ENCODE data around the gene SFXN5. TPM values are rescaled to one million over a fixed set of nuclear protein-coding genes. Genes with fewer than 3 reads are reported as not detected.

SFXN5 gene
- total and polyA plus RNA-seq, 3 donors from 2014 or later = 24.0 to 32.2 (median 25.4) TPM

- intact Hi-C loops (cut with DNase I; ENCODE audit: low total_unique reads) = no loop called here
- Histone ChIP-seq H3K27me3 (no peaks in the 10 kb centered on the region), H3K27ac (no peak overlapping the region), H3K36me3 (ENCODE audit: low read depth, missing control alignments) (no peaks in the 10 kb centered on the region), H3K4me3 (no peak overlapping the region), H3K4me1 (peaks cover 12% of the 10 kb centered on the region), H3K9me3 (no peaks in the 10 kb centered on the region)
- DNase-seq = peak; percentile 75
- 40 to 43% methylated on average over 10 to 11 of the region's 11 CpGs for WGBS, 2 donors
- peak; percentile 50 to 71 (median 62) for TF ChIP-seq CTCF (IDR thresholded peaks at IDR 0.05)
- no peak for TF ChIP-seq POLR2A (IDR thresholded peaks at IDR 0.05)
Measured at GRCh38 chr2:72892506-72893173, 178.9 kb downstream of the SFXN5 start.

Other genes starting within 250 kb of the SFXN5 start
- gene EXOC6B, start 245.7 kb downstream of the SFXN5 start, total RNA-seq = 10 to 100 TPM; 27.7 to 45.2 TPM
- gene EXOC6B, start 245.7 kb downstream of the SFXN5 start, polyA plus RNA-seq (ENCODE audit: insufficient read depth, low read depth, low replicate concordance) = 31.7 TPM
- 10 to 100 TPM; 21.7 to 27.6 TPM for gene SPR, start 184.3 kb downstream of the SFXN5 start, total RNA-seq
- gene SPR, start 184.3 kb downstream of the SFXN5 start, polyA plus RNA-seq (ENCODE audit: insufficient read depth, low read depth, low replicate concordance) = 15.7 TPM
- 10 to 100 TPM; 11.3 to 13.2 TPM for gene EMX1, start 154.2 kb downstream of the SFXN5 start, total RNA-seq
- 4.5 TPM for gene EMX1, start 154.2 kb downstream of the SFXN5 start, polyA plus RNA-seq (ENCODE audit: insufficient read depth, low read depth, low replicate concordance)
- 100 to 1,000 TPM; 108 to 168 TPM for gene RAB11FIP5, start 41.2 kb upstream of the SFXN5 start, total RNA-seq
- 332 TPM for gene RAB11FIP5, start 41.2 kb upstream of the SFXN5 start, polyA plus RNA-seq (ENCODE audit: insufficient read depth, low read depth, low replicate concordance)
- gene NOTO, start 130.9 kb upstream of the SFXN5 start, total RNA-seq = under 1 TPM; 0.37 to 0.63 TPM
- not detected for gene NOTO, start 130.9 kb upstream of the SFXN5 start, polyA plus RNA-seq (ENCODE audit: insufficient read depth, low read depth, low replicate concordance)
- 10 to 100 TPM; 53.0 to 58.2 TPM for gene SMYD5, start 142.5 kb upstream of the SFXN5 start, total RNA-seq
- gene SMYD5, start 142.5 kb upstream of the SFXN5 start, polyA plus RNA-seq (ENCODE audit: insufficient read depth, low read depth, low replicate concordance) = 36.4 TPM
- gene PRADC1, start 161.5 kb upstream of the SFXN5 start, total RNA-seq = 10 to 100 TPM; 21.3 to 29.2 TPM
- 47.1 TPM for gene PRADC1, start 161.5 kb upstream of the SFXN5 start, polyA plus RNA-seq (ENCODE audit: insufficient read depth, low read depth, low replicate concordance)
- 100 to 1,000 TPM; 237 to 262 TPM for gene CCT7, start 162.6 kb upstream of the SFXN5 start, total RNA-seq
- 459 TPM for gene CCT7, start 162.6 kb upstream of the SFXN5 start, polyA plus RNA-seq (ENCODE audit: insufficient read depth, low read depth, low replicate concordance)
- gene FBXO41, start 212.8 kb upstream of the SFXN5 start, total RNA-seq = 10 to 100 TPM; 11.1 to 12.4 TPM
- 4.9 TPM for gene FBXO41, start 212.8 kb upstream of the SFXN5 start, polyA plus RNA-seq (ENCODE audit: insufficient read depth, low read depth, low replicate concordance)
- 10 to 100 TPM; 12.5 to 14.9 TPM for gene EGR4, start 221.8 kb upstream of the SFXN5 start, total RNA-seq
- 4.6 TPM for gene EGR4, start 221.8 kb upstream of the SFXN5 start, polyA plus RNA-seq (ENCODE audit: insufficient read depth, low read depth, low replicate concordance)

All from testis (tissue), 3 donors.